Stimulated activated CD8-positive, alpha-beta memory T cell treated with anti-CD3 and anti-CD28 coated beads, Interleukin-4, amount 100 ng/mL, for 24 hours (primary cell): ENCODE data around the gene PCDH9.

Source experiments
- DNase-seq: peaks from one replicate; pipeline ENCODE4 v3.0.0-alpha.2; 2020; ENCODE audit warnings: low read depth

PCDH9 gene

GRCh38 chr13:66443926-66444325 lies 786.2 kb downstream of the PCDH9 start:
- no peak for DNase-seq

DNA sequence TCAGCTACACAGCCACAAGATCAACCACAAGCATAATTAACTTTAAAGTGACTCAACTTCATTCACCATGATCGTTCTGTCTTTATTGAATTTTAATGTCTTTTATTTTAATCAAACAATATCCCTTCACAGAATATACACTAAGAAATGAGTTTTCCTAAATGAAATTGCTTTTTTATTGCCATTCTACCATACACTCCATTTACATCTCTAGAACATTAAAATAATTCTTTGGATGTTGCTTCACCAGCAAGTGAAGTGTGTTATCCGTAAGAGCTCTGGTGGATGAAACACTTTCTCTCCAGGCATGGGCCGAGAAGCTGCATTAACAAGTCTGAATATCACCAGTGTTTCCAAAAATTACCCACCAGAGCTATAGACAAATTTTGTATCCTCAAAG lies 789.2 kb downstream of the PCDH9 start:
- DNase-seq, result no peak

- no peak for DNase-seq
Observed at GRCh38 chr13:66430728-66431127, 799.4 kb downstream of the PCDH9 start.

GRCh38 chr13:66430269-66430668 lies 799.9 kb downstream of the PCDH9 start:
- no peak for DNase-seq

DNA sequence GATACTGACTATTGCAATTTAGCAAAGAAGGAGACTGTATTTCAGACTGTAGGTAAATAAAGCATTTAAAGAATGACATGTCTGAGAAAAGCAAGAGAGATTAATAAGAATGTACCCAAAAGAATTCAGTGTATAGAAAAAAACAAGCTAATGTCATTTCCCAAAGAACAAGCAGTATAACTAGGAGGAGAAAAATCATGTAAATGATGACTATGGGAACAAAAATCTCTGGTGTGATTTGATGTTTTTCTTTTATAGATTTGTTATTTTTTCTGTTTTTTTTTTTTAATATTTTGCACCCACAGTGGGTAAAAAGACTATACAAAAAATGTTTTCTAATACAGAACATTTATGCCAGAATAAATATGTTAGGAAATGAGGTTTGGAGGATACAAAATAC lies 801.0 kb downstream of the PCDH9 start:
- no peak for DNase-seq

- DNase-seq, result no peak
Observed at GRCh38 chr13:66427458-66427861, 802.7 kb downstream of the PCDH9 start.

DNA sequence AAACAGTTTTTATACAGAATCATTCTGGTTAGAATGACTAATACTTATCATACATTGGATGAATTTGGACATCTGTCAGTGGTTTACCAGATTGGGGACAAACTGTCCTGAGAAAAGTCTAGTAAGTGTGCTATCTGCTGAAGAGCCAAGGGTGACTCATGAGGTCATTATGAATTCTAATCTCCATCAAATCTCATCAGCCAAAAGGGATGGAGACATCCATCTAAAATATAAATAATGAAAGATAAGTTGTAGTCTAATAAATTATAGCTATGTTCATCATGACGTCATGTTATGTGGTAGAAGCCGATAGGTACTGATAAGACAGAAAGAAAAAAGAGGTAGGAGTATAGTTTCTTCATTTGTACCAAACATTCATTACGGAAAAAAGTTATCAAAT lies 804.4 kb downstream of the PCDH9 start:
- no peak for DNase-seq

- DNase-seq, result no peak
Observed at GRCh38 chr13:66424422-66424821, 805.7 kb downstream of the PCDH9 start.

DNA sequence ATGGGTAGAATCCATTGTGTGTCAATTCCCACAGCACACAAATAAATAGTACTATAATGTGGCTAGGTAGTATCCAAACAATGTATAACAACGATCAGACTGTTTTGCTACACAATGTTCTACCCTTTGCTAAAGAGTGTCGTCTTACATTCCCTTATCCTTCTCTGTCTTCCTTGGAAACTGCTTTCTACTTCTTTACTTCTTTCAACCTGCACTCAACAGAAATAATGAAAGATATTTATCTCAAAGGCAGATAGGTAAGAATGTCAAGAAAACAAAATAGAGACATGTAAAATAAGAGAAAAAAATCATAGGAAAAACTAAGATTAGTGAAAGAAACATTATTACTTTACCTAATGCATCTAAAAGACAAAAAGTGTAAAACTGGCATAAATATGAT lies 814.7 kb downstream of the PCDH9 start:
- no peak for DNase-seq

DNA sequence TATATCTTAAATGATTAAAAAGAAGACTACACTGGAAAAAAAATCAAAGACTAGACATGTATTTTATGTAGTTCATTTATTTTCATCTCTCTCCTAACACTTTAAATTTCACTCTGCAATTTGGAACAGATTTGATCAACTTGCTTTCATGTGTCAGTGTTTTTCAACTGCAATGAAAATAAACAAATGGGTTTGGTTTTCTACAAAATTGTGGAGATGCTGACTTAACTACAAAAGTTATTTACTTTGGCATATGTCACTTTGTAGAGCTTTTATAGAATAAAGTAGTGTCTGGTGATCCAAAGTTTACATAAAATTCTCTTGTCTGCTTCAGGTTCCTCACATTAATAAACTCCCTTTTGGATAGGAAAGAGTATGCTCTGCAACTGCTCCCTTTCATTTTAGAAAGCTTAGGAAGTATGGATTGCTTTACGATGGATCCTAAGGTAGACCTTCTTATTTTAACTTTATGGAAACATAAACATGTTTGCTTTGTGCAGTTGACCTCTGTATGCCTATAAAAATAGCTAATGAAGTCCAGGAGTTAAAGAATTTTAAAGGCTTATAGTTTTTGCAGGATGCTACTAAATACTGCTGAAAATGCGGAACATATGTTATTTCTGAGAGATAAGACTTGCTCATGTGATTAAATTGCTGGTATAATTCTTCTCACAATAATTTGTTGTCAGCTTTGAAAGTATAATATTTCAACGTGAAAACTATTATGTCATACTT lies 815.9 kb downstream of the PCDH9 start:
- no peak for DNase-seq

DNA sequence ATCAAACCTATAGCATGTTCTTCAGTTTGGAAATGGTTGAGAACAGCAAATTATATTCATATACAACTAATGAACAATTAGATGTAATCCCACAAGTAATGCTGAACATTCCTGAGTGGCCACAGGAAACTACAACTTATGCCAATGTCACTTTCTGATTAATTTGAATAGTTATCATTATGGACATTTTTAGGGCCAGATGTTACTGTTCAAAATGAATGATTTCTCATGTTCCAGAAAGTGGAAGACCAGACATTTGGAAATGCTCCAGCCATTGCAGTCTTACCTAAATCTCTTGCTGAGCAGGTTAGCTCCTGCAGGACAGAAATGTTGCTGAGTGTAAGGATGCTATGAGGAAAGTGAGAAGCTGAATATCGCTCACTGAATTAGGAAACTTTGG lies 819.8 kb downstream of the PCDH9 start:
- no peak for DNase-seq

- no peak for DNase-seq
Observed at GRCh38 chr13:66409542-66409941, 820.6 kb downstream of the PCDH9 start.

- DNase-seq, result no peak
Observed at GRCh38 chr13:66407128-66407527, 823.0 kb downstream of the PCDH9 start.

GRCh38 chr13:66405908-66406802 lies 824.0 kb downstream of the PCDH9 start:
- no peak for DNase-seq

DNA sequence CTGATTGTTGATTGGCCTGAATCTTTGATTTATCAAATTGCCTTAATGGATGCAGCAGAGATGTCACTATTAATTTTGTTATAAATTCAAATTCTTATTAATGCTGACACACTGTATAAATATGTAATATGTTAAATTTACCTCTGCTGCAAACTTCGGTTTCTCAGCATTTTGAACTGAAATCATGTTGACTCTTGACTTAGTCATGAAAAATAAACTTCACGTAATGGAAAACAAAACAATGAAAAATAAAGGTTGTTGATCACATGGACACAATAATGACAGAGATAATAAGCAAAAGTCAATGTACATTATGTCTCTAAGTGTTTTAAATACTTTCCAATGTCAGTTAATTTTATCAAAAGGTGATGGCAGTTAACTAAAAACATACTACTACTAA lies 827.6 kb downstream of the PCDH9 start:
- DNase-seq, result no peak

GRCh38 chr13:66402066-66402465 lies 828.1 kb downstream of the PCDH9 start:
- no peak for DNase-seq

DNA sequence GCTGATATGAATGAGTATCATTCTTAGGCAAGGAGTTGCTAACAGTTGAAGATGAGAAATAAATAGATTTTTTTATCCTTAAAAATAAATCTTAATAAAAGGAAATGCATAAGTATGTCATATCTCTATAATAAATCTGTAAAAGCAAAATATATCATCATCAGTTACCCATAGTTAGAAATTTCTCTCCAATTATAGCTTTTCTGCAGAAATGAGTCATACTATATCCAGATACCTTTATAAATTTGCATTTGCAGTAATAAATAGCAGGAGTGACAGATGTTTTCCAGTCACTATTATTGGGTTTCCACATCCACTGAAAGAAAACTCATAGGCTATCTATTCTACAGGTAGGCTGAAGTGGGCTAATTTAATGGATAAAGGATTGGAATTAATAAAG lies 829.8 kb downstream of the PCDH9 start:
- no peak for DNase-seq

- no peak for DNase-seq
Observed at GRCh38 chr13:66399873-66400272, 830.3 kb downstream of the PCDH9 start.

- no peak for DNase-seq
Observed at GRCh38 chr13:66397133-66397532, 833.0 kb downstream of the PCDH9 start.

DNA sequence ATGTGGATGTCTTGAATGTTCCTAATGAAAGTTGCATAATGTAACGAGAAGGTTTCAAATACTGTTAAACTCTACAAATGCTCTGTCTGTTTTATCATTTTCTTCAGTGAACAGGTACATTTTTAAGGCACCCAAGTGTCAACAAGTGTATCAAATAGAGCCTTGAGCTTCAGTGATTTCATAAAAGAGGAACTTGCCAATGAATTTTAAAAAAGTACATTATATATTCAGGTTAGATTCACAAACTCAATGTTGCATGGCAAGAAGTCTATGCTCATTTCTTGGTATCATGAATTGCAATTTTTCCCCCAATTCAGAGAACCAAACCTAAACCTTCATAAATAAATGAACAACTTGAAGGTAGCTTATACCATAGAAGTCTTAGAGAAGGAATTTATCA lies 838.8 kb downstream of the PCDH9 start:
- no peak for DNase-seq

DNA sequence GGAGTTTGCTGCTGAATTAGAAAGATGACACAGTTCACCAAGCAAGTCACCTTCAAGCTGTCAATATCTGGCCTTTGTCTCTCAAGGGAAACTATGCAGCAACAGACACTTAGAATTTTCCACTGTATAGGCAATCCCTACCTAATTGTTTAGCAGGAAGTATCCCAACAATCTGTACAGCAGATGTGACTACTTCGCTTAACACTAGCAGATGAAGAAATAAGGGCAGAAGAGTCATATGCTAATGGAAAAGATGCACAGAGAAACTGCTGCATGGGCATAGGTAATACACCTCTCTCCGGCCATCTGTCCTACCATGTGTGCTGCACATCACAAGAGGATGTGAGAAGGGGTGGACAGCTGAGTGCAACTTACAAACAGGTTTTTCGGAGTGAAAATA lies 851.2 kb downstream of the PCDH9 start:
- DNase-seq, result no peak

DNA sequence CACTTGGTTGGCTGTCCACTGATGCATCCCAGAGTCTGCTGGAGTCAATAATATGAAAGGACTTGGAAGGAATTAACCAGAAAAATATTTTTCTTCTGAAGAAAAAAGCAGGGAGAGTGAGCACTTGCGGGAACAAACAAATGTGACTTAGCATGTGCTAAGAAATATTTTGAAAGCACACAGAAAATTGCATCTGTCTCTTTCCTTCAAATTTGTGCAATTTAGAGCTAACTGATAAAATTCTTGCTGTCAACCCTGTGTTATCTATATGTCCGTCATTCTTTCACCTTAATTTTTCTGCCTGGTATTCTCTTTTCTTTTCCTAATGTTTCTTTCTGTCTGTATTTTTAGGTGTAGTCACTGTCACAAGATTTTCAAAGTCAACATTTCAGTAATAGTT lies 852.6 kb downstream of the PCDH9 start:
- no peak for DNase-seq

GRCh38 chr13:66375756-66376155 lies 854.4 kb downstream of the PCDH9 start:
- no peak for DNase-seq

DNA sequence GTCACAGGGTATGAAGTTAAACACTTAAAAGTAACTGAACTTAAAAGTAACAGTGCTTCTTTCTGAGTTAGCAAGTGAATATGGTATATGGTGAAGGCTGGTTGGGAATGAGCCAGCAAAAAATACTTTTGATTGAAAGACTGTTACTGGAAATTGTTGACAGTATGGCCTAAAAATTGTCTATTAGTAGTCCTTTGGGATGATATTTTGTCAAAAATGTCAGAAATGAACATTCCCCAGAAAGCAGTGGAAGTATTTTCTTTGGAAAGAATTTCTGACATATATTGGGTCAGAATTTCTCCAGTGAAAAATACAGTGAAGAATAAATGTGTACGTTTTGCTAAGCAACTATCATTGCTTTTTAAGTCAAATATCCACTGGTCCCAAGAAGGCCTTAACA lies 860.5 kb downstream of the PCDH9 start:
- no peak for DNase-seq
